ENCODE data around the gene DOC2A.
"Not testable (repeated sequence)": the region's sequence is repeated elsewhere in the genome, so short reads cannot be mapped to it uniquely, and the experiment has no call there.

Gene DOC2A

GRCh38 chr16:29961127-29961478 is 49.7 kb downstream of the DOC2A start:
- Histone ChIP-seq H3K27me3 (replicated peaks; ENCODE audit: control insufficient read depth, insufficient read depth, low read length) (no peaks in the 10 kb centered on the region), H3K36me3 (ENCODE audit: control insufficient read depth, insufficient read depth, low read length) (no peaks in the 10 kb centered on the region; the same call in 1 of the 2 replicates), H3K4me3 (replicated peaks; ENCODE audit: low read depth, low read length) (peak overlapping the region; percentile 88; the same call in 1 of the 2 replicates)
- DNase-seq (ENCODE audit: extremely low read depth, insufficient read length), result no peak
- TF ChIP-seq CTCF (IDR thresholded peaks at IDR 0.05; ENCODE audit: insufficient read depth, low read length, poor library complexity, severe bottlenecking), result no peak

- H3K27me3 ChIP-seq (replicated peaks; ENCODE audit: control insufficient read depth, insufficient read depth, low read length); H3K36me3 ChIP-seq (ENCODE audit: control insufficient read depth, insufficient read depth, low read length); DNase-seq (ENCODE audit: extremely low read depth, insufficient read length); H3K4me3 ChIP-seq (replicated peaks; ENCODE audit: low read depth, low read length): not testable (repeated sequence)
These were observed 51.0 kb downstream of the DOC2A start for GRCh38 chr16:29959821-29960220.

- DNase-seq (ENCODE audit: extremely low read depth, insufficient read length), result no peak
- Histone ChIP-seq H3K4me3 (replicated peaks; ENCODE audit: low read depth, low read length) (no peak overlapping the region), H3K27me3 (replicated peaks; ENCODE audit: control insufficient read depth, insufficient read depth, low read length) (no peaks in the 10 kb centered on the region), H3K36me3 (ENCODE audit: control insufficient read depth, insufficient read depth, low read length) (no peaks in the 10 kb centered on the region; the same call in 1 of the 2 replicates)
- TF ChIP-seq CTCF (IDR thresholded peaks at IDR 0.05; ENCODE audit: insufficient read depth, low read length, poor library complexity, severe bottlenecking), result no peak
These were observed 51.5 kb downstream of the DOC2A start for GRCh38 chr16:29959293-29959692.

DNA sequence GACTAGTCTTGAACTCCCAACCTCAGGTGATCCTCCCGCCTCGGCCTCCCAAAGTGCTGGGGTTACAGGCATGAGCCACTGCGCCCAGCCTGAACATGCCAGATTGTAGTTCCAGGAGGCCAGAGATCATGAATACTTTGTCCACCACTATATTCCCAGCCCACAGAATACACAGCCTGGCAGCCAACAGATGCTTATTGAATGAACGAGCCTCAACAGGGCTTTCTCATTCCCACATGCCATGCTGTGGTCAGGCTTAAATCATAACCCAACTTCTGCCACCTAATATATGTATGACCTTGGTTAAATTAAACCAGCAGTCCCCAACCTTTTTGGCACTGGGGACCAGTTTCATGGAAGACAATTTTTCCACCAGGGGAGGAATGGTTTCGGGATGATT is 52.1 kb downstream of the DOC2A start:
- Histone ChIP-seq H3K4me3 (replicated peaks; ENCODE audit: low read depth, low read length) (no peak overlapping the region), H3K27me3 (replicated peaks; ENCODE audit: control insufficient read depth, insufficient read depth, low read length) (no peaks in the 10 kb centered on the region), H3K36me3 (ENCODE audit: control insufficient read depth, insufficient read depth, low read length) (no peaks in the 10 kb centered on the region; the same call in 1 of the 2 replicates)
- DNase-seq (ENCODE audit: extremely low read depth, insufficient read length), result no peak
- TF ChIP-seq CTCF (IDR thresholded peaks at IDR 0.05; ENCODE audit: insufficient read depth, low read length, poor library complexity, severe bottlenecking), result no peak
